Mesendoderm (in vitro differentiated cells): ENCODE results near the gene ACTN1.

Source experiments
- DNase-seq: peaks from one replicate; pipeline ENCODE4 v3.0.0; 2013
- H2AK5ac ChIP-seq: 2 replicates; pipeline ENCODE4 v1.6.1; 2013; ENCODE audit warnings: low read length, inconsistent platforms
- H2BK120ac ChIP-seq: 2 replicates; pipeline ENCODE4 v1.6.1; 2013; ENCODE audit warnings: low read depth, mild to moderate bottlenecking, low read length, moderate library complexity, mixed read lengths
- H2BK15ac ChIP-seq: replicated peaks from 2 replicates; pipeline ENCODE4 v1.6.1; 2013; ENCODE audit warnings: low read depth, mild to moderate bottlenecking, moderate library complexity
- H2BK5ac ChIP-seq: 2 replicates; pipeline ENCODE4 v1.6.1; 2013; ENCODE audit warnings: low read length, inconsistent platforms
- H3K18ac ChIP-seq: 2 replicates; pipeline ENCODE4 v1.6.1; 2013; ENCODE audit warnings: mild to moderate bottlenecking, low read length, mixed read lengths
- H3K23ac ChIP-seq: one replicate; pipeline ENCODE4 v1.6.1; 2013; ENCODE audit warnings: low read length
- H3K27ac ChIP-seq: 2 replicates; pipeline ENCODE4 v1.5.1; 2013; ENCODE audit warnings: low read depth, mild to moderate bottlenecking, inconsistent platforms, low read length, moderate library complexity
- H3K27me3 ChIP-seq: 2 replicates; pipeline ENCODE4 v1.6.1; 2013; ENCODE audit warnings: low read length, control low read depth, mild to moderate bottlenecking, inconsistent platforms; ENCODE audit not compliant: insufficient read depth, poor library complexity
- H3K36me3 ChIP-seq: 2 replicates; pipeline ENCODE4 v1.6.1; 2013; ENCODE audit warnings: low read length, inconsistent platforms; ENCODE audit not compliant: control insufficient read depth, insufficient read depth
- H3K4ac ChIP-seq: one replicate; pipeline ENCODE4 v1.6.1; 2013; ENCODE audit warnings: low read depth, mild to moderate bottlenecking, low read length, moderate library complexity
- H3K4me1 ChIP-seq: 2 replicates; pipeline ENCODE4 v1.6.1; 2013; ENCODE audit warnings: low read depth, low read length, inconsistent platforms; ENCODE audit not compliant: control insufficient read depth
- H3K4me2 ChIP-seq: 2 replicates; pipeline ENCODE4 v1.6.1; 2013; ENCODE audit warnings: low read length
- H3K4me3 ChIP-seq: 2 replicates; pipeline ENCODE4 v1.5.1; 2013; ENCODE audit warnings: mild to moderate bottlenecking, low read length
- H3K56ac ChIP-seq: one replicate; pipeline ENCODE4 v1.6.1; 2013; ENCODE audit warnings: low read length
- H3K79me1 ChIP-seq: 2 replicates; pipeline ENCODE4 v1.6.1; 2013; ENCODE audit warnings: low read length, inconsistent platforms
- H3K79me2 ChIP-seq: 2 replicates; pipeline ENCODE4 v1.6.1; 2013; ENCODE audit warnings: mild to moderate bottlenecking, low read length; ENCODE audit not compliant: control insufficient read depth, insufficient read depth
- H3K9ac ChIP-seq: 2 replicates; pipeline ENCODE4 v1.6.1; 2013; ENCODE audit warnings: low read length, inconsistent platforms
- H4K5ac ChIP-seq: one replicate; pipeline ENCODE4 v1.6.1; 2013; ENCODE audit warnings: low read length
- H4K8ac ChIP-seq: one replicate; pipeline ENCODE4 v1.6.1; 2013; ENCODE audit warnings: low read depth, mild to moderate bottlenecking, control low read depth, low read length, moderate library complexity
- WGBS: extraction: QIAGEN DNeasy Blood & Tissue Kit; methylation state at CpG from one replicate; pipeline ENCODE4 v1.1.7; 2013; ENCODE audit warnings: low lambda C conversion rate, missing lambda C conversion rate; ENCODE audit not compliant: insufficient coverage; ENCODE audit errors: extremely low coverage; 5-methylcytosine and 5-hydroxymethylcytosine counted together

Gene ACTN1

GRCh38 chr14:68866991-68867533 lies 112.0 kb downstream of the ACTN1 start:
- H3K79me2 ChIP-seq = no peaks in the 10 kb centered on the region
- H3K9ac ChIP-seq = no peak overlapping the region
- H3K27me3 ChIP-seq = no peaks in the 10 kb centered on the region
- H3K79me1 ChIP-seq = no peaks in the 10 kb centered on the region
- no peak overlapping the region for H2BK120ac ChIP-seq
- no peak overlapping the region for H2BK15ac ChIP-seq
- no peak overlapping the region for H3K4me2 ChIP-seq
- H3K4me3 ChIP-seq = no peak overlapping the region
- no peak overlapping the region for H2BK5ac ChIP-seq
- no peak overlapping the region for H3K18ac ChIP-seq
- peaks cover 5% of the 10 kb centered on the region for H3K36me3 ChIP-seq
- H3K4me1 ChIP-seq = no peaks in the 10 kb centered on the region
- H4K5ac ChIP-seq = no peak overlapping the region
- H3K56ac ChIP-seq = no peak overlapping the region
- no peak overlapping the region for H3K23ac ChIP-seq
- no peak overlapping the region for H4K8ac ChIP-seq
- no peak overlapping the region for H3K27ac ChIP-seq
- no peak for DNase-seq
- H3K4ac ChIP-seq = no peak overlapping the region
- H2AK5ac ChIP-seq = no peak overlapping the region

GRCh38 chr14:68865542-68865941 lies 113.6 kb downstream of the ACTN1 start:
- Histone ChIP-seq H4K5ac (no peak overlapping the region), H3K4me1 (no peaks in the 10 kb centered on the region), H3K18ac (no peak overlapping the region), H2BK5ac (no peak overlapping the region), H2BK120ac (no peak overlapping the region), H3K79me2 (no peaks in the 10 kb centered on the region), H3K27ac (no peak overlapping the region), H3K23ac (no peak overlapping the region), H3K4me3 (no peak overlapping the region), H4K8ac (no peak overlapping the region), H3K9ac (no peak overlapping the region), H3K27me3 (no peaks in the 10 kb centered on the region), H2AK5ac (no peak overlapping the region), H3K36me3 (no peaks in the 10 kb centered on the region), H3K4me2 (no peak overlapping the region), H3K79me1 (no peaks in the 10 kb centered on the region), H3K56ac (no peak overlapping the region), H2BK15ac (no peak overlapping the region), H3K4ac (no peak overlapping the region)
- no CpG with 5 or more reads among the region's 2 CpGs for WGBS
- DNase-seq = no peak

GRCh38 chr14:68864361-68864750 lies 114.7 kb downstream of the ACTN1 start:
- no peaks in the 10 kb centered on the region for H3K36me3 ChIP-seq
- no peak overlapping the region for H3K18ac ChIP-seq
- H3K4me1 ChIP-seq = no peaks in the 10 kb centered on the region
- no peaks in the 10 kb centered on the region for H3K79me1 ChIP-seq
- no peak overlapping the region for H3K4ac ChIP-seq
- H2BK15ac ChIP-seq = no peak overlapping the region
- H3K23ac ChIP-seq = no peak overlapping the region
- no peak overlapping the region for H3K4me2 ChIP-seq
- no peak overlapping the region for H2BK5ac ChIP-seq
- H3K56ac ChIP-seq = no peak overlapping the region
- no peak overlapping the region for H4K8ac ChIP-seq
- no peaks in the 10 kb centered on the region for H3K79me2 ChIP-seq
- no peak overlapping the region for H3K9ac ChIP-seq
- no peak overlapping the region for H3K4me3 ChIP-seq
- no peak overlapping the region for H2BK120ac ChIP-seq
- H4K5ac ChIP-seq = no peak overlapping the region
- no peak overlapping the region for H2AK5ac ChIP-seq
- no peak overlapping the region for H3K27ac ChIP-seq
- no peaks in the 10 kb centered on the region for H3K27me3 ChIP-seq
- WGBS = no CpG with 5 or more reads among the region's 6 CpGs
- no peak for DNase-seq

- no CpG with 5 or more reads among the region's 13 CpGs for WGBS
- Histone ChIP-seq H3K4me1 (no peaks in the 10 kb centered on the region), H3K36me3 (no peaks in the 10 kb centered on the region), H4K5ac (no peak overlapping the region), H3K27ac (no peak overlapping the region), H3K27me3 (no peaks in the 10 kb centered on the region), H3K4me3 (no peak overlapping the region), H3K18ac (no peak overlapping the region), H3K4ac (no peak overlapping the region), H2BK15ac (no peak overlapping the region), H2AK5ac (no peak overlapping the region), H3K4me2 (no peak overlapping the region), H3K56ac (no peak overlapping the region), H3K23ac (no peak overlapping the region), H2BK5ac (no peak overlapping the region), H3K79me1 (no peaks in the 10 kb centered on the region), H4K8ac (no peak overlapping the region), H3K79me2 (no peaks in the 10 kb centered on the region), H3K9ac (no peak overlapping the region), H2BK120ac (no peak overlapping the region)
- no peak for DNase-seq
Measured at GRCh38 chr14:68863610-68864360, 115.3 kb downstream of the ACTN1 start.

GRCh38 chr14:68862954-68863594 lies 116.0 kb downstream of the ACTN1 start:
- no peak overlapping the region for H3K4ac ChIP-seq
- no peak overlapping the region for H3K4me2 ChIP-seq
- H3K4me3 ChIP-seq = no peak overlapping the region
- H3K4me1 ChIP-seq = no peaks in the 10 kb centered on the region
- H2BK5ac ChIP-seq = no peak overlapping the region
- H3K79me1 ChIP-seq = no peaks in the 10 kb centered on the region
- H3K27me3 ChIP-seq = no peaks in the 10 kb centered on the region
- no peak overlapping the region for H4K5ac ChIP-seq
- H2AK5ac ChIP-seq = no peak overlapping the region
- no peak overlapping the region for H3K56ac ChIP-seq
- no peak overlapping the region for H3K9ac ChIP-seq
- no peaks in the 10 kb centered on the region for H3K36me3 ChIP-seq
- H3K23ac ChIP-seq = no peak overlapping the region
- H3K18ac ChIP-seq = no peak overlapping the region
- no peaks in the 10 kb centered on the region for H3K79me2 ChIP-seq
- DNase-seq = peak; percentile 94
- no CpG with 5 or more reads among the region's 2 CpGs for WGBS
- no peak overlapping the region for H2BK120ac ChIP-seq
- H4K8ac ChIP-seq = no peak overlapping the region
- no peak overlapping the region for H3K27ac ChIP-seq
- no peak overlapping the region for H2BK15ac ChIP-seq
